GM12874 (cell line): ENCODE results near the gene HTT.

Experiments
- CTCF ChIP-seq: IDR thresholded peaks from 2 replicates; pipeline ENCODE4 v1.5.1; 2011; ENCODE audit warnings: low read depth, mild to moderate bottlenecking, control low read depth, low read length, moderate library complexity; ENCODE audit not compliant: insufficient read depth

HTT gene

DNA sequence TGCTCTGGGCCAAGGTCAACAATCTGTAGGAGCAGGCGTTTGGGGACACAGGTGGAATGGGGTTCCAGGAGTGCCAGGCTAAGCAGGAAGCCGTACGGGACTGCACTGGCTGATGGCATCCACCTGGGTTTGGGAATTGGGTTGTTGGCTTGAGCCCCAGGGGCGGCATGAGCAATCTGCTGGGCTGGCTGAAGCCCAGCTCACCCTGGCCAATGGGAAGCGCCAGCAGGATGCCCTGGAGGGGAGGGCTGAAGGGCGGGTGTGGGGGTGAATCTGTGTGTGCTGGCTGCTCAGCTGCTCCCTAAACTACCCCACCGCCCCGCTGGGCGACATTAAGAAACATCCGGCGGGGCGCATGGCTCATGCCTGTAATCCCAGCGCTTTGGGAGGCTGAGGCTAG, 209.4 kb downstream of the HTT start:
- TF ChIP-seq CTCF = no peak

DNA sequence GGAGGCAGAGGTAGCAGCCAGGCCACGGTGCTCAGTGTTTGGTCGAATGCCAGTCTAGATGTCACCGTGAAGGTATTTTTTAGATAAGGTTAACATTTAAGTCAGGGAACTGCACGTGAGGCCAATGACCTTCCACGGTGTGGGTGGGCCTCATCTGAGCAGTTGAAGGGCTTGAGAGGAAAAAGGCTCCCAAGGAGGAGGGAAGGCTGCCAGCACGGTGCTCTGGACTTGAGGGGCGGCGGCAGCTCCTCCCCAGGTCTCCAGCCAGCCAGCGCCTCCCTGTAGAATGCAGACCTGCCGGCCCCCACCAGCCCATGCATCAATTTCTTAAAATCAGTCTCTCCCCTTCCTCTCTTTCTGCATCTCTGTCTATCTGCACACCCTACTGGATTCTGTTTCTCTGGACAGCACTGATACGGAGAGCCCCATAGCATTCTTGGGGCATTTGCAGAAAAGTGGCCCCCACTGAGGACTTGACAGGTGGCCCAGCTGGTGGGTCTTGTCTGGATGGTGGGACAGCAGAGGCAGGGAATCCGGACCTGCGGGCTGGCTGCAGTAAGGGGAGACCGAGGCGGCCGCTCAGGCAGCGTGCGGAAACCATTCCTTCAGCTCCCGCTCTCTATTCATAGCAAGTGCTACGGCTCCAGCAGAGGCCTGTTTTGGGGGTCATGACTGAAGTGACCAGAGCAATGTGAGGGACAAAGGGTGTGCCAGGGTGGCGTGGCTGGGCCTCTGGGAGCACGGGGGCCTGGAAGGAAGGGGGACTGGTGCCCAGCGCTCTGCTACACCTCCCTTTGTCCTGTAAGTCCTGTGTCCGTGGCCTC, 210.5 kb downstream of the HTT start:
- TF ChIP-seq CTCF = no peak

DNA sequence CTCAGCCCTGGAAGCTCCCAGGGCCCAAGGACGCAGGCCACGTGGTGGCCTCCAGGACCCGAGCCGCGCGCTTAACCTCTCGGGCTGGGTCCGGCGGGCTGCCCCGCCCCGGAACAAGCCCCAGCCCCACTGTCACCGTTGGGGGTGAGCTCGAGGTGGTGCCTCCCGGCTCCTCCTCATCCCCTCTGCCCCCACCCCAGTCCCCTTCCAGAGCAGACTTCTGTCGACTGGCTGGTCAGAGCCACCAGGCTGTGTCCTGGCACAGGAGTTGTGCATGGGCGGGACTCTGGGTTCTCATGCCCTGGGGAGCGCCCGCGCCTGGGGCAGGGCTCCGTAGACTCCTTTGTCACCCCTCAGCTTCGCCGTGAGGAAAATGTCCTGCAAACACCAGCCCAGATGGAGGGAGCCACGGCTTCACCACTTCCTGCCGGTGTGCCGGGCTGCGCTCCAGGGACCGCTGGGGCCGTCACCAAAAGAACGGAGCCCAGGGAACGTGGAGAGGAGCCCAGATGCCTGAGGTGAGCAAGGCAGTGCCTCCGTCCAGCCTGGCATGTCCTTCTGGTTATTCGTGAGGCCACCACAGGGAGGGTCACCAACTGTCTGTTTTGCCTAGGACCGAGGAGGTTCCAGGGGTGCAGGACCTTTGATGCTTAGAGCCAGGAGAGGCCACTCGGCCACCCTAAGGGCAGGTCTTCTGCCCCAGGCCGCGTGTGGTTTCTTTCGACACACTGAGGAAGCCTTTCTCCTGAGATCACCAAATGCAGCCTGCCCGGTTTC, 211.3 kb downstream of the HTT start:
- no peak for TF ChIP-seq CTCF

GRCh38 chr4:3286335-3287175, 212.1 kb downstream of the HTT start:
- TF ChIP-seq CTCF = no peak

DNA sequence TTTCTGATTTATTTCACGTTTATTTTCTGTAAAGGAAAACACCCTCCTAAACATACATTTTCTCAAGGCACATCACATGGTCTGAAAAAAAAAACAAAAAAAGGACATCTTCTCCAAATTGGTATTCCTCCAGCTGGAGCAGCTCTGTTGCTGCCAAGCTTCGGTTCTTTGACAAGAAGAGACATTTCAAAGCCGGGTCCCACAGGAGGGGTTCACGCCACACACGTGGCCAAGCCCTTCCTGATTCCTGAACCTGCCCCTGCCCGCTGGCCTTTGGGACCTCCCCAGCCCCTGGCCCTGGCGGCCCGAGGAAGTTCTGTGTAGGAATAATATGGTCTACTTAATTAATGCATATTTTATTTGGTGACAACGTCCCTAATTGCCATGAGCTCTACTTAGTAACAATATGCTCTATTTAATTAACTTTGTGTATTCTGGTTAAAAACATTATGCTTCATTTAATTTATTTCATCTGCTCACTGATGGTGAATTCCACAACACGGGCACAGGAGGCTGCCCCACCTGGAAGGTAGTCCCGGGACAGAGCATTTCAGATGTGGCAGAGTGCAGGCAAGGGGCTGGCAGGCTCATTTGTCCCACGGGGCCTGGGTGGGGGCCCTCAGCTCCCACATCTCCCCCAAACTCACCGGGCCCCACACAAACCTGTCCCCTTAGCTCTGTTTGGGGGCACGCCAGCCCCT, 212.9 kb downstream of the HTT start:
- TF ChIP-seq CTCF = no peak

DNA sequence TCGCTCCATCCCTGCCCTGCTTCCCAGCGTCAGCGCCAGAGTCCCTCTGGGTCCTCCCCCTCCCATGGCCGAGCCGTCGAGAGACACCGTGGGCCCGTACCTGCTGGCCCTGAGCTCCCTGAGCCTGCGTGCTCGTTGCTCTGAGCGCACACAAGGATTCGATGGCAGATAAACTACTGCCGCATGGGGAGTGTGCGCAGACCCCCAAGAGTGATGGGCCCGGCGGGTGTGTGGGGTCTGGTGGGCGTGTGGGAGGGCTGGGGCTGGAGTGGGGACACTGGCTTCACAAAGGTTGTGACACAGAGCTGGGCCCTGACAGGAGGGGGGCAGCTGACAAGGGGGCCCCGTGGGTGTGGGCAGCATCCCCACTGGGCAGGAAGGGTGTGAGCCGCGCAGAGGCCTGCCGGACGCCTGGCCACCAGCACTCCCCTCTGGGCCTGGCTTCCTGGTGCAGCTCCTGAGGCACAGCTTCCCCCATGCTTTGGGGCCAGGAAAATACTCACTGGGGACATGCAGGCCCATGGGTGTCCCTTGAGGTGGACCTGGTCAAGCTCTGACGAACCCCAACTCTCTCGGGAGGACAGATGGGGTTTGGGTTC, 213.6 kb downstream of the HTT start:
- no peak for TF ChIP-seq CTCF
